Measurements from ENCODE around the gene CHKB. TPM values are rescaled to one million over a fixed set of nuclear protein-coding genes. Genes with fewer than 3 reads are reported as not detected.
"Not testable (repeated sequence)": the region's sequence is repeated elsewhere in the genome, so short reads cannot be mapped to it uniquely, and the experiment has no call there.

Gene CHKB
- total RNA-seq, 1 donor from 2014 or later, result 88.7 TPM

DNA sequence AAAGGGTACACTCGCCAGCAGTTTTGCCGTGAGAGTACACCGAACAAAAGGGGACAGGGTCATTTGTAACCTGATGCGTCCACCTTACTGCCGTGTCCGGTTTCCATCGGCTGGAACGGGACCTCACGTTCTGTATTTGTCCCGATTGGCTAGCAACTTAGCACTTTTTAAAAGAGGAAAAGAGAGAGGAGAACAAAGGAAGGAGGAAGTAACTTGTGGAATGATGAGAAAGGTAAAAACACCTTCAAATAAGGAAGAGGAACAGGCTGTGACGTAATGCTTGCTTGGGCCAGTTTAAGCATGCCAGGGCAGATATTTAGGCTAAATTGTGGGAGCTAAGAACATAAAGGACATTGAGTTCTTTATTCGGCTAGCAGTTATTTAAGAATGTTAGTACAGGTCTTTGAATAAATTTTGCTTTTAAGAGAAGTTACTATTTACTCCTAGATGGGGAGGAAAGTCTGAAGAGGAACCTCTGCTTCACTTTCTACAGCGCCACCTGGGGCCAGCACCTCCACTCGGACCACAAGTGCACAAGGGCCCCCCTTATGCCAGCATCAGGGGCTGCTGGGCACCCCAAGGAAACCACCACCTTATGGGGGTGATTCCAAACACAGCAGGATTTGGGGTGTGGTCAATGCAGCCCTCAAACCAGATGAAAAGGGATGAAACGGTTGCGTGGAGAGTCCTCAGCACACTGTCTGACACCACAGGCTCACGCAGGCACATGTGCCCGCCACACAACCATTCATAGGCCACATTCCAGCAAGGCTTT lies 39.5 kb upstream of the CHKB start:
- peak; percentile 29 for DNase-seq (ENCODE audit: low spot score)
- Mint-ChIP-seq H3K4me1 (ENCODE audit: low read depth) (peaks cover 42% of the 10 kb centered on the region), H3K4me3 (peak overlapping the region; percentile 85), H3K36me3 (ENCODE audit: low read depth) (peaks cover 7% of the 10 kb centered on the region), H3K27ac (peak overlapping the region; percentile 98), H3K27me3 (ENCODE audit: insufficient read depth) (no peaks in the 10 kb centered on the region), H3K9me3 (no peaks in the 10 kb centered on the region)
- intact Hi-C loops (cut with micrococcal nuclease), result loop anchor here (1.0 to 2.0 kb wide), 11 partner anchors 40 to 381 kb away; partner anchors contain the start of genes CHKB, HDAC10, MAPK11 and NCAPH2

GRCh38 chr22:50621356-50621880 lies 38.8 kb upstream of the CHKB start:
- intact Hi-C loops (cut with micrococcal nuclease), result loop anchor here (1.0 to 2.0 kb wide), 11 partner anchors 39 to 381 kb away; partner anchors contain the start of genes CHKB, HDAC10, MAPK11 and NCAPH2

GRCh38 chr22:50620593-50621355 lies 38.1 kb upstream of the CHKB start:
- peaks cover 37% of the 10 kb centered on the region for H3K4me1 Mint-ChIP-seq (ENCODE audit: low read depth)
- peak overlapping the region; percentile 85 for H3K4me3 Mint-ChIP-seq
- H3K36me3 Mint-ChIP-seq (ENCODE audit: low read depth), result peaks cover 2% of the 10 kb centered on the region
- no peaks in the 10 kb centered on the region for H3K27me3 Mint-ChIP-seq (ENCODE audit: insufficient read depth)
- no peaks in the 10 kb centered on the region for H3K9me3 Mint-ChIP-seq
- intact Hi-C loops (cut with micrococcal nuclease), result loop anchor here (1.0 to 2.0 kb wide), 12 partner anchors 8 to 380 kb away; partner anchors contain the start of genes ARSA, CHKB, HDAC10 and MAPK11
- peak; percentile 72 for DNase-seq (ENCODE audit: low spot score)
- peak overlapping the region; percentile 98 for H3K27ac Mint-ChIP-seq

More at GRCh38 chr22:50621356-50621880, 38.8 kb upstream of the CHKB start:
- Mint-ChIP-seq H3K4me3 (peak overlapping the region; percentile 85), H3K4me1 (ENCODE audit: low read depth) (peaks cover 39% of the 10 kb centered on the region), H3K27ac (peak overlapping the region; percentile 98), H3K27me3 (ENCODE audit: insufficient read depth) (no peaks in the 10 kb centered on the region), H3K36me3 (ENCODE audit: low read depth) (peaks cover 4% of the 10 kb centered on the region), H3K9me3 (no peaks in the 10 kb centered on the region)
- DNase-seq (ENCODE audit: low spot score), result peak; percentile 56

DNA sequence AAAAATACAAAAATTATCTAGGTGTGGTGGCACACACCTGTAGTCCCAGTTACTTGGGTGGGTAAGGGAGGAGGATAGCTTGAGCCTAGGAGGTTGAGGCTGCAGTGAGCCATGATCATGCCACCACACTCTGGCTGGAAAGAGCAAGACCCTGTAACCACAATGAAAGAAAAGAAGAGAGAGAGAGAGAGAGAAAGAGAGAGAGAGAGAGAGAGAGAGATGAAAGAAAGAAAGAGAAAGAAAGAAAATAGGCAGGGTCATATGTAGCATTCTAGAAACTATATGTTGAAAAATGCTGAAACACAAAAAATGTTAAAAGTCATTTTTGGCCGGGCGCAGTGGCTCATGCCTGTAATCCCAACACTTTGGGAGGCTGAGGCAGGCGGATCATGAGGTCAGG lies 31.6 kb upstream of the CHKB start:
- H3K27me3 Mint-ChIP-seq (ENCODE audit: insufficient read depth); H3K27ac Mint-ChIP-seq; H3K4me1 Mint-ChIP-seq (ENCODE audit: low read depth); H3K36me3 Mint-ChIP-seq (ENCODE audit: low read depth); DNase-seq (ENCODE audit: low spot score); H3K9me3 Mint-ChIP-seq; H3K4me3 Mint-ChIP-seq; intact Hi-C loops (cut with micrococcal nuclease): not testable (repeated sequence)

- H3K36me3 Mint-ChIP-seq (ENCODE audit: low read depth), result no peaks in the 10 kb centered on the region
- no peak overlapping the region for H3K27ac Mint-ChIP-seq
- peaks cover 8% of the 10 kb centered on the region for H3K27me3 Mint-ChIP-seq (ENCODE audit: insufficient read depth)
- no peak overlapping the region for H3K4me3 Mint-ChIP-seq
- no peaks in the 10 kb centered on the region for H3K4me1 Mint-ChIP-seq (ENCODE audit: low read depth)
- intact Hi-C loops (cut with micrococcal nuclease), result no loop called here
- no peaks in the 10 kb centered on the region for H3K9me3 Mint-ChIP-seq
- no peak for DNase-seq (ENCODE audit: low spot score)
These were observed 30.8 kb upstream of the CHKB start for GRCh38 chr22:50613291-50613981.

- no peak for DNase-seq (ENCODE audit: low spot score)
- H3K27me3 Mint-ChIP-seq (ENCODE audit: insufficient read depth), result peaks cover 8% of the 10 kb centered on the region
- no peaks in the 10 kb centered on the region for H3K9me3 Mint-ChIP-seq
- H3K4me3 Mint-ChIP-seq, result no peak overlapping the region
- no peak overlapping the region for H3K27ac Mint-ChIP-seq
- H3K4me1 Mint-ChIP-seq (ENCODE audit: low read depth), result no peaks in the 10 kb centered on the region
- no peaks in the 10 kb centered on the region for H3K36me3 Mint-ChIP-seq (ENCODE audit: low read depth)
- intact Hi-C loops (cut with micrococcal nuclease), result no loop called here
These were observed 30.0 kb upstream of the CHKB start for GRCh38 chr22:50612528-50613221.

- Mint-ChIP-seq H3K27me3 (ENCODE audit: insufficient read depth) (peaks cover 12% of the 10 kb centered on the region), H3K27ac (no peak overlapping the region), H3K9me3 (no peaks in the 10 kb centered on the region), H3K4me1 (ENCODE audit: low read depth) (no peaks in the 10 kb centered on the region), H3K36me3 (ENCODE audit: low read depth) (no peaks in the 10 kb centered on the region), H3K4me3 (no peak overlapping the region)
- intact Hi-C loops (cut with micrococcal nuclease), result no loop called here
- DNase-seq (ENCODE audit: low spot score), result no peak
These were observed 29.5 kb upstream of the CHKB start for GRCh38 chr22:50612168-50612527.

DNA sequence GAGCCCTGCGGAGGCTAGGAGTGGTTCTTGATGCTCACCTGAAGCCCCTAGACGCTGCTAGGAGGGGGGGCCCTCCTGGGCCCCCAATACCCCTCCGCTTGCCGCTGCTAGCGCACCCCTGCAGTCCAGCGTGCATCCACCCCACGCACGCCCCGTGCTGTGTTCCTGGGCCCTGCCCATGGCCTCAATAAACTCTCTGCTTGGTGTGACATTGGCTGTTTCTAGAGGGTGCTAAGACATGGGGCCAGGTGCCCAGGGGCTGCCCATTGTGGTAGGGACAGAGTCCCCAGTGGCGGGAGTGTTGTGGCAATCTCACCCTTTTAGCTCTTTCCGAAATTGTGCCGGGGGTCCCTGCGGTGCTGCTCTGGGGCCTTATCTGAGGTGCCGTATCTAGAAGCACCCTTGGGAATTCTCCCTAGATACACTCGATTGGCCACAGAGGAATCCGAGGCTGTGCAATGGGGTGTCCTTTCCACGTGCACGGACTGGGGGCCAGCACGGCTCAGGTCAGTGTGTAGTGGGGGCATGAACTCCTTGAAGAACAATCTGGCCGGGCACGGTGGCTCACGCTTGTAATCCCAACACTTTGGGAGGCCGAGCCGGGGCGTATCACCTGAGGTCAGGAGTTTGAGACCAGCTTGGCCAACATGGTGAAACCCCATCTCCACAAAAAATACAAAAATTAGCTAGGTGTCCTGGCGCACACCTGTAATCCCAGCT lies 28.9 kb upstream of the CHKB start:
- no peaks in the 10 kb centered on the region for H3K4me1 Mint-ChIP-seq (ENCODE audit: low read depth)
- no peak for DNase-seq (ENCODE audit: low spot score)
- H3K36me3 Mint-ChIP-seq (ENCODE audit: low read depth), result no peaks in the 10 kb centered on the region
- peaks cover 13% of the 10 kb centered on the region for H3K27me3 Mint-ChIP-seq (ENCODE audit: insufficient read depth)
- H3K4me3 Mint-ChIP-seq, result no peak overlapping the region
- intact Hi-C loops (cut with micrococcal nuclease), result no loop called here
- H3K27ac Mint-ChIP-seq, result no peak overlapping the region
- no peaks in the 10 kb centered on the region for H3K9me3 Mint-ChIP-seq

GRCh38 chr22:50610581-50610980 lies 27.9 kb upstream of the CHKB start:
- H3K9me3 Mint-ChIP-seq, result no peaks in the 10 kb centered on the region
- no peak overlapping the region for H3K27ac Mint-ChIP-seq
- H3K27me3 Mint-ChIP-seq (ENCODE audit: insufficient read depth), result peaks cover 17% of the 10 kb centered on the region
- no peaks in the 10 kb centered on the region for H3K36me3 Mint-ChIP-seq (ENCODE audit: low read depth)
- no peak for DNase-seq (ENCODE audit: low spot score)
- intact Hi-C loops (cut with micrococcal nuclease), result no loop called here
- no peaks in the 10 kb centered on the region for H3K4me1 Mint-ChIP-seq (ENCODE audit: low read depth)
- no peak overlapping the region for H3K4me3 Mint-ChIP-seq

- Mint-ChIP-seq H3K27ac (no peak overlapping the region), H3K4me1 (ENCODE audit: low read depth) (no peaks in the 10 kb centered on the region), H3K36me3 (ENCODE audit: low read depth) (no peaks in the 10 kb centered on the region), H3K4me3 (no peak overlapping the region), H3K27me3 (ENCODE audit: insufficient read depth) (peaks cover 12% of the 10 kb centered on the region), H3K9me3 (no peaks in the 10 kb centered on the region)
- intact Hi-C loops (cut with micrococcal nuclease), result no loop called here
- no peak for DNase-seq (ENCODE audit: low spot score)
These were observed 27.4 kb upstream of the CHKB start for GRCh38 chr22:50610041-50610451.

DNA sequence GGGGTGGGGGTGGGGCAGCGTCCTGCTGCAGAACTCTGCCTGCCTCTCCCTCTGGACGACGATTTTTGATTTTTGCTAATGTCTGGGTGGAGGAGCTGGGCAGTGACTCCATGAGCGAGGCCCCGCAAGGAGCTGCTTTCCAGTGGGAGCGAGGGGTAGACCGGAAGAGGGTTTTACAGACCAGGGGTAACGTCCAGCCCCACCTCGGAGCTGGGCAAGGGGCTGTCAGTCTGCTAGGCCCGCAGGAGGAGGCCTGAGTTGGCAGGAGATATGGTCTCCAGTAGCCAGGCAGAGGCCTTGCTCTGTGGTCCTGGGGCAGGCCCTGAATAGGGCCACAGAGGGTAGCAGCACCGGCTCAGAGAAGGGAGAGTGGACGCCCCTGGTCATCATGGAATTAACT lies 26.9 kb upstream of the CHKB start:
- Mint-ChIP-seq H3K27me3 (ENCODE audit: insufficient read depth) (peaks cover 12% of the 10 kb centered on the region), H3K9me3 (no peaks in the 10 kb centered on the region), H3K27ac (no peak overlapping the region), H3K36me3 (ENCODE audit: low read depth) (no peaks in the 10 kb centered on the region), H3K4me3 (no peak overlapping the region), H3K4me1 (ENCODE audit: low read depth) (no peaks in the 10 kb centered on the region)
- intact Hi-C loops (cut with micrococcal nuclease), result no loop called here
- DNase-seq (ENCODE audit: low spot score), result no peak

GRCh38 chr22:50608996-50609395 lies 26.3 kb upstream of the CHKB start:
- no peak overlapping the region for H3K27ac Mint-ChIP-seq
- intact Hi-C loops (cut with micrococcal nuclease), result no loop called here
- no peak overlapping the region for H3K4me3 Mint-ChIP-seq
- H3K27me3 Mint-ChIP-seq (ENCODE audit: insufficient read depth), result peaks cover 11% of the 10 kb centered on the region
- DNase-seq (ENCODE audit: low spot score), result no peak
- H3K36me3 Mint-ChIP-seq (ENCODE audit: low read depth), result no peaks in the 10 kb centered on the region
- H3K9me3 Mint-ChIP-seq, result no peaks in the 10 kb centered on the region
- H3K4me1 Mint-ChIP-seq (ENCODE audit: low read depth), result no peaks in the 10 kb centered on the region
